NCI-H446 (cell line): ENCODE data around the gene BTN3A1.

Experiments used
- DNase-seq, 2 experiments: peaks; one replicate each; lab custom pipeline; 2025; lab: John Stamatoyannopoulos, UW

Gene BTN3A1

GRCh38 chr6:26379740-26380139 is 22.3 kb upstream of the BTN3A1 start:
- DNase-seq = no peak

- no peak for DNase-seq
Observed at GRCh38 chr6:26380256-26380655, 21.8 kb upstream of the BTN3A1 start.

GRCh38 chr6:26382121-26382520 is 20.0 kb upstream of the BTN3A1 start:
- no peak for DNase-seq

- DNase-seq = peak; percentile 51 to 65
Observed at GRCh38 chr6:26383624-26384417, 18.3 kb upstream of the BTN3A1 start.

- no peak for DNase-seq
Observed at GRCh38 chr6:26385734-26386125, 16.3 kb upstream of the BTN3A1 start.

- DNase-seq = no peak
Observed at GRCh38 chr6:26387565-26387964, 14.5 kb upstream of the BTN3A1 start.

- no peak for DNase-seq
Observed at GRCh38 chr6:26388014-26388413, 14.1 kb upstream of the BTN3A1 start.

- no peak for DNase-seq
Observed at GRCh38 chr6:26388441-26388840, 13.6 kb upstream of the BTN3A1 start.

- DNase-seq = no peak
Observed at GRCh38 chr6:26389349-26389894, 12.7 kb upstream of the BTN3A1 start.

GRCh38 chr6:26390531-26390930 is 11.5 kb upstream of the BTN3A1 start:
- DNase-seq = no peak

- DNase-seq = peak in 1 of 2 experiments; percentile 19
Observed at GRCh38 chr6:26392932-26393636, 9.0 kb upstream of the BTN3A1 start.

- peak; percentile 47 to 65 for DNase-seq
Observed at GRCh38 chr6:26394289-26394688, 7.8 kb upstream of the BTN3A1 start.

GRCh38 chr6:26398555-26398954 is 3.5 kb upstream of the BTN3A1 start:
- no peak for DNase-seq

GRCh38 chr6:26400626-26401025 is 1.4 kb upstream of the BTN3A1 start:
- no peak for DNase-seq

GRCh38 chr6:26401389-26401986 is 587 bp upstream of the BTN3A1 start:
- no peak for DNase-seq

GRCh38 chr6:26403893-26404292 is 1.8 kb downstream of the BTN3A1 start:
- no peak for DNase-seq

- no peak for DNase-seq
Observed at GRCh38 chr6:26404546-26404945, 2.5 kb downstream of the BTN3A1 start.

- DNase-seq = no peak
Observed at GRCh38 chr6:26408828-26409730, 7.0 kb downstream of the BTN3A1 start.

- DNase-seq = no peak
Observed at GRCh38 chr6:26411751-26412150, 9.7 kb downstream of the BTN3A1 start.

GRCh38 chr6:26412228-26412627 is 10.2 kb downstream of the BTN3A1 start:
- no peak for DNase-seq

- DNase-seq = no peak
Observed at GRCh38 chr6:26412954-26413353, 10.9 kb downstream of the BTN3A1 start.

GRCh38 chr6:26414281-26414680 is 12.2 kb downstream of the BTN3A1 start:
- no peak for DNase-seq
